Measurements from ENCODE around the gene ZNF580. TPM values are rescaled to one million over a fixed set of nuclear protein-coding genes. Genes with fewer than 3 reads are reported as not detected.

ZNF580 gene
- polyA plus RNA-seq, 1 donor (not counting 4 experiments of a cell fraction or from before 2014, with no cell fraction given) = 3.0 TPM

DNA sequence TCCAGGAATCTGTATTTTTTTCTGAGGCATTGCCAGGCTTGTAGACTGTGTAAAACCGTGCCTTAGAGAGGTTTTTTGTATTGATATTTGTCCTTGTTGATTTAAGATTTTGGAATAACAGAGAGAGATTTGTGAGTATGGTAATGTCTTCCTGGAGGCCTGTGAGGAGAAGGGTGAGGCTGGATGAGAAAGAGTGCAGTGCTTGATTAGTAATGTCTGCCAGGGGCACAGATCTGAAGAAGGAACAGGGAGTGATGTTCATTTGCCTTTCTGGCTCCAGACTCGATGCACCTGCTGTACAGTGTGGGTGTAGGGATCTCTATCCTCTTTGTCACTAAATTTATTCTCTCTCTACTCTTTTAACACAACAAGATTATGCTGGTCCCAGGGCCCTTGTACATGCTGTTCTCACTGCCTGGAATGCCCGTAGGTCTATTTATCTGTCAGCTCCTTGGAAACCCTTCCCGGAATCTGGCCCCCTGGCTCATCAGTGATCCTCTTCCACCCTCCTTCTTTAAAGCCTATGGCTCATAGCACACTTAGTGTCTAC is 45.7 kb upstream of the ZNF580 start:
- Histone ChIP-seq H4K20me1 (ENCODE audit: control insufficient read depth, extremely low read depth, insufficient read depth, low read length) (no peaks in the 10 kb centered on the region), H3K9me3 (ENCODE audit: control insufficient read depth, low read depth, low read length) (no peaks in the 10 kb centered on the region), H3K27ac (ENCODE audit: control insufficient read depth, insufficient read depth, low read length) (no peak overlapping the region), H3K79me2 (ENCODE audit: control insufficient read depth, insufficient read depth, low read length) (no peaks in the 10 kb centered on the region), H3K36me3 (ENCODE audit: control insufficient read depth in 2 of 2, extremely low read depth in 1 of 2, insufficient read depth in 2 of 2, low read length in 2 of 2) (peaks cover 5 to 13% of the 10 kb centered on the region in 2 experiments), H3K4me2 (ENCODE audit: control insufficient read depth, extremely low read depth, insufficient read depth, low read depth, low read length) (no peak overlapping the region), H3K4me1 (ENCODE audit: control insufficient read depth, extremely low read depth, insufficient read depth, low read length) (no peaks in the 10 kb centered on the region), H3K4me3 (ENCODE audit: control insufficient read depth in 2 of 3, extremely low read depth in 1 of 3, insufficient read depth in 2 of 3, low read depth in 1 of 3, low read length in 3 of 3) (no peak overlapping the region), H3K9me1 (ENCODE audit: control insufficient read depth, extremely low read depth, insufficient read depth, low read length) (no peaks in the 10 kb centered on the region), H3K27me3 (ENCODE audit: control insufficient read depth, extremely low read depth, insufficient read depth, low read length) (no peaks in the 10 kb centered on the region), H2AFZ (ENCODE audit: control insufficient read depth, low read length) (no peak overlapping the region), H3K9ac (ENCODE audit: control insufficient read depth, extremely low read depth, insufficient read depth, low read length) (no peak overlapping the region)
- dilution Hi-C loops (cut with MboI; ENCODE audit: extremely low pct_ligation_motif_present, low sequenced_read_pairs) = no loop called here
- FAIRE-seq = no peak
- TF ChIP-seq, protein P1, sequence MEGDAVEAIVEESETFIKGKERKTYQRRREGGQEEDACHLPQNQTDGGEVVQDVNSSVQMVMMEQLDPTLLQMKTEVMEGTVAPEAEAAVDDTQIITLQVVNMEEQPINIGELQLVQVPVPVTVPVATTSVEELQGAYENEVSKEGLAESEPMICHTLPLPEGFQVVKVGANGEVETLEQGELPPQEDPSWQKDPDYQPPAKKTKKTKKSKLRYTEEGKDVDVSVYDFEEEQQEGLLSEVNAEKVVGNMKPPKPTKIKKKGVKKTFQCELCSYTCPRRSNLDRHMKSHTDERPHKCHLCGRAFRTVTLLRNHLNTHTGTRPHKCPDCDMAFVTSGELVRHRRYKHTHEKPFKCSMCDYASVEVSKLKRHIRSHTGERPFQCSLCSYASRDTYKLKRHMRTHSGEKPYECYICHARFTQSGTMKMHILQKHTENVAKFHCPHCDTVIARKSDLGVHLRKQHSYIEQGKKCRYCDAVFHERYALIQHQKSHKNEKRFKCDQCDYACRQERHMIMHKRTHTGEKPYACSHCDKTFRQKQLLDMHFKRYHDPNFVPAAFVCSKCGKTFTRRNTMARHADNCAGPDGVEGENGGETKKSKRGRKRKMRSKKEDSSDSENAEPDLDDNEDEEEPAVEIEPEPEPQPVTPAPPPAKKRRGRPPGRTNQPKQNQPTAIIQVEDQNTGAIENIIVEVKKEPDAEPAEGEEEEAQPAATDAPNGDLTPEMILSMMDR (optimal IDR thresholded peaks at IDR 0.05 in 1 of 3, IDR thresholded peaks at IDR 0.05 in 1 of 3, conservative IDR thresholded peaks at IDR 0.05 in 1 of 3; ENCODE audit: extremely low read depth in 1 of 3, insufficient read depth in 2 of 3, low read length in 3 of 3) = no peak
- TF ChIP-seq EZH2 (IDR thresholded peaks at IDR 0.05; ENCODE audit: low read length) = no peak
- DNase-seq (ENCODE audit: low read depth, low spot score) = no peak

DNA sequence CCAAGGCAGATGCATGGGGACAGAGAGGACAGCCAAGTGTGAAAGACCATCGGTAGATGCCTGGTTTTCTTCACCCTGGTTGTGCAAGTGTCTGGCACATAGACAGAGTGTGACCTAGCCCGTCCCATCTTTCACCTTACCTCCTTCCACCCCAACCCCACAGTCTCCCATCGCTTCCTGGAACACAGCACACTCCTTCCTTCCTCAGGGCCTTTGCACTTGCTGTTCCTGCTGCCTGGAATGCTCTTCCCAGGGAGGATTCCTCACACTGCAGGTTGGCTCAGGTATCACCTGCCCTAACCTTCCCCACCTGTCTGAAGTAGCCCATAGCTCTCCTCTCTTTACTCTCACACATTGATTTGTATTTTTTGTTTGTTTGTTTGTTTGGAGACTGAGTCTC is 44.5 kb upstream of the ZNF580 start:
- H3K27ac ChIP-seq (ENCODE audit: control insufficient read depth, insufficient read depth, low read length) = no peak overlapping the region
- H3K27me3 ChIP-seq (ENCODE audit: control insufficient read depth, extremely low read depth, insufficient read depth, low read length) = no peaks in the 10 kb centered on the region
- H3K9me1 ChIP-seq (ENCODE audit: control insufficient read depth, extremely low read depth, insufficient read depth, low read length) = no peaks in the 10 kb centered on the region
- FAIRE-seq = no peak
- H3K4me3 ChIP-seq (ENCODE audit: control insufficient read depth in 2 of 3, extremely low read depth in 1 of 3, insufficient read depth in 2 of 3, low read depth in 1 of 3, low read length in 3 of 3) = no peak overlapping the region
- H2AFZ ChIP-seq (ENCODE audit: control insufficient read depth, low read length) = no peak overlapping the region
- dilution Hi-C loops (cut with MboI; ENCODE audit: extremely low pct_ligation_motif_present, low sequenced_read_pairs) = no loop called here
- no peaks in the 10 kb centered on the region for H4K20me1 ChIP-seq (ENCODE audit: control insufficient read depth, extremely low read depth, insufficient read depth, low read length)
- peaks cover 7% of the 10 kb centered on the region for H3K4me1 ChIP-seq (ENCODE audit: control insufficient read depth, extremely low read depth, insufficient read depth, low read length)
- TF ChIP-seq, protein P1 (optimal IDR thresholded peaks at IDR 0.05 in 1 of 3, IDR thresholded peaks at IDR 0.05 in 1 of 3, conservative IDR thresholded peaks at IDR 0.05 in 1 of 3; ENCODE audit: extremely low read depth in 1 of 3, insufficient read depth in 2 of 3, low read length in 3 of 3) = no peak
- no peak for TF ChIP-seq EZH2 (IDR thresholded peaks at IDR 0.05; ENCODE audit: low read length)
- no peak for DNase-seq (ENCODE audit: low read depth, low spot score)
- no peak overlapping the region for H3K9ac ChIP-seq (ENCODE audit: control insufficient read depth, extremely low read depth, insufficient read depth, low read length)
- no peak overlapping the region for H3K4me2 ChIP-seq (ENCODE audit: control insufficient read depth, extremely low read depth, insufficient read depth, low read depth, low read length)
- peaks cover 5 to 13% of the 10 kb centered on the region in 2 experiments for H3K36me3 ChIP-seq (ENCODE audit: control insufficient read depth in 2 of 2, extremely low read depth in 1 of 2, insufficient read depth in 2 of 2, low read length in 2 of 2)
- no peaks in the 10 kb centered on the region for H3K9me3 ChIP-seq (ENCODE audit: control insufficient read depth, low read depth, low read length)
- H3K79me2 ChIP-seq (ENCODE audit: control insufficient read depth, insufficient read depth, low read length) = no peaks in the 10 kb centered on the region
